HG03354 (cell line): ENCODE data around the gene TMEM125.

ENCODE experiments used
- ATAC-seq: cut with Tn5 transposase; IDR thresholded peaks from one replicate; pipeline ENCODE4 v1.9.1; 2021; ENCODE audit warnings: mild to moderate bottlenecking; ENCODE audit not compliant: unreplicated experiment, poor library complexity, severe bottlenecking

Gene TMEM125

GRCh38 chr1:43246466-43247213 is 23.1 kb upstream of the TMEM125 start:
- ATAC-seq: no peak

GRCh38 chr1:43247256-43247921 is 22.4 kb upstream of the TMEM125 start:
- no peak for ATAC-seq

GRCh38 chr1:43250351-43250761 is 19.4 kb upstream of the TMEM125 start:
- ATAC-seq: no peak

GRCh38 chr1:43251024-43251423 is 18.8 kb upstream of the TMEM125 start:
- ATAC-seq: no peak

GRCh38 chr1:43252225-43252624 is 17.6 kb upstream of the TMEM125 start:
- ATAC-seq: no peak

GRCh38 chr1:43253173-43253572 is 16.6 kb upstream of the TMEM125 start:
- ATAC-seq: no peak

- ATAC-seq: no peak
Observed at GRCh38 chr1:43253876-43254275, 15.9 kb upstream of the TMEM125 start.

GRCh38 chr1:43255438-43256210 is 14.2 kb upstream of the TMEM125 start:
- no peak for ATAC-seq

GRCh38 chr1:43256675-43257570 is 12.9 kb upstream of the TMEM125 start:
- ATAC-seq: no peak

- no peak for ATAC-seq
Observed at GRCh38 chr1:43258370-43258769, 11.4 kb upstream of the TMEM125 start.

GRCh38 chr1:43265431-43265830 is 4.4 kb upstream of the TMEM125 start:
- no peak for ATAC-seq

GRCh38 chr1:43266881-43267280 is 2.9 kb upstream of the TMEM125 start:
- ATAC-seq: no peak

- no peak for ATAC-seq
Observed at GRCh38 chr1:43267291-43267805, 2.4 kb upstream of the TMEM125 start.

- no peak for ATAC-seq
Observed at GRCh38 chr1:43267818-43268425, 1.9 kb upstream of the TMEM125 start.

GRCh38 chr1:43270421-43271095 is 775 bp downstream of the TMEM125 start:
- ATAC-seq: no peak

GRCh38 chr1:43271186-43272118 is 1.7 kb downstream of the TMEM125 start:
- ATAC-seq: no peak

GRCh38 chr1:43272161-43272560 is 2.4 kb downstream of the TMEM125 start:
- no peak for ATAC-seq
